Measurements from ENCODE around the gene ZNF44.

- no peak for TF ChIP-seq CTCF (IDR thresholded peaks at IDR 0.05)
- TF ChIP-seq POLR2AphosphoS5 (IDR thresholded peaks at IDR 0.05) = peak; percentile 50 to 87 (median 84)
Measured at GRCh38 chr19:12293777-12294248, 870 bp downstream of the ZNF44 start.
